ENCODE data around the gene PKN1.
"Not testable (repeated sequence)": the region's sequence is repeated elsewhere in the genome, so short reads cannot be mapped to it uniquely, and the experiment has no call there.

The PKN1 gene

GRCh38 chr19:14400951-14401431 is 32.1 kb upstream of the PKN1 start:
- Histone ChIP-seq H3K27ac (ENCODE audit: low read length) (no peak overlapping the region), H3K4me3 (ENCODE audit: low read depth in 1 of 2, low read length in 2 of 2) (no peak overlapping the region), H3K4me1 (ENCODE audit: control insufficient read depth in 1 of 2, insufficient read depth in 2 of 2, low read length in 2 of 2) (peaks cover 0 to 4% of the 10 kb centered on the region in 2 donors), H3K27me3 (ENCODE audit: low read depth, low read length) (no peaks in the 10 kb centered on the region), H3K36me3 (ENCODE audit: control insufficient read depth in 1 of 2, insufficient read depth in 2 of 2, low read length in 2 of 2) (peaks cover 7 to 36% of the 10 kb centered on the region in 2 donors), H3K9me3 (ENCODE audit: control insufficient read depth in 1 of 2, low read length in 2 of 2) (no peaks in the 10 kb centered on the region)

GRCh38 chr19:14401468-14402195 is 31.5 kb upstream of the PKN1 start:
- H3K4me1 ChIP-seq (ENCODE audit: control insufficient read depth in 1 of 2, insufficient read depth in 2 of 2, low read length in 2 of 2): peaks cover 0 to 9% of the 10 kb centered on the region in 2 donors
- no peak overlapping the region for H3K4me3 ChIP-seq (ENCODE audit: low read depth in 1 of 2, low read length in 2 of 2)
- no peak overlapping the region for H3K27ac ChIP-seq (ENCODE audit: low read length)
- H3K36me3 ChIP-seq (ENCODE audit: control insufficient read depth in 1 of 2, insufficient read depth in 2 of 2, low read length in 2 of 2): peaks cover 7 to 36% of the 10 kb centered on the region in 2 donors
- H3K27me3 ChIP-seq (ENCODE audit: low read depth, low read length): no peaks in the 10 kb centered on the region
- no peaks in the 10 kb centered on the region for H3K9me3 ChIP-seq (ENCODE audit: control insufficient read depth in 1 of 2, low read length in 2 of 2)

- no peaks in the 10 kb centered on the region for H3K27me3 ChIP-seq (ENCODE audit: low read depth, low read length)
- H3K4me1 ChIP-seq (ENCODE audit: control insufficient read depth in 1 of 2, insufficient read depth in 2 of 2, low read length in 2 of 2): peaks cover 0 to 9% of the 10 kb centered on the region in 2 donors
- peaks cover 8 to 38% of the 10 kb centered on the region in 2 donors for H3K36me3 ChIP-seq (ENCODE audit: control insufficient read depth in 1 of 2, insufficient read depth in 2 of 2, low read length in 2 of 2)
- H3K4me3 ChIP-seq (ENCODE audit: low read depth in 1 of 2, low read length in 2 of 2): no peak overlapping the region
- H3K9me3 ChIP-seq (ENCODE audit: control insufficient read depth in 1 of 2, low read length in 2 of 2): no peaks in the 10 kb centered on the region
- peak overlapping the region; percentile 16 for H3K27ac ChIP-seq (ENCODE audit: low read length)
These were observed 30.6 kb upstream of the PKN1 start for GRCh38 chr19:14402332-14403144.

- not testable (repeated sequence) for H3K27ac ChIP-seq (ENCODE audit: low read length); H3K4me3 ChIP-seq (ENCODE audit: low read depth in 1 of 2, low read length in 2 of 2); H3K27me3 ChIP-seq (ENCODE audit: low read depth, low read length); H3K9me3 ChIP-seq (ENCODE audit: control insufficient read depth in 1 of 2, low read length in 2 of 2); H3K4me1 ChIP-seq (ENCODE audit: control insufficient read depth in 1 of 2, insufficient read depth in 2 of 2, low read length in 2 of 2)
- peaks cover 16 to 41% of the 10 kb centered on the region in 2 donors for H3K36me3 ChIP-seq (ENCODE audit: control insufficient read depth in 1 of 2, insufficient read depth in 2 of 2, low read length in 2 of 2)
These were observed 29.8 kb upstream of the PKN1 start for GRCh38 chr19:14403145-14403930.

GRCh38 chr19:14404312-14404711 is 28.8 kb upstream of the PKN1 start:
- Histone ChIP-seq H3K27ac (ENCODE audit: low read length) (no peak overlapping the region), H3K27me3 (ENCODE audit: low read depth, low read length) (no peaks in the 10 kb centered on the region), H3K36me3 (ENCODE audit: control insufficient read depth in 1 of 2, insufficient read depth in 2 of 2, low read length in 2 of 2) (peaks cover 25 to 47% of the 10 kb centered on the region in 2 donors), H3K4me3 (ENCODE audit: low read depth in 1 of 2, low read length in 2 of 2) (no peak overlapping the region), H3K4me1 (ENCODE audit: control insufficient read depth in 1 of 2, insufficient read depth in 2 of 2, low read length in 2 of 2) (peaks cover 0 to 9% of the 10 kb centered on the region in 2 donors), H3K9me3 (ENCODE audit: control insufficient read depth in 1 of 2, low read length in 2 of 2) (no peaks in the 10 kb centered on the region)

- H3K27me3 ChIP-seq (ENCODE audit: low read depth, low read length): no peaks in the 10 kb centered on the region
- no peaks in the 10 kb centered on the region for H3K9me3 ChIP-seq (ENCODE audit: control insufficient read depth in 1 of 2, low read length in 2 of 2)
- H3K4me1 ChIP-seq (ENCODE audit: control insufficient read depth in 1 of 2, insufficient read depth in 2 of 2, low read length in 2 of 2): peaks cover 0 to 9% of the 10 kb centered on the region in 2 donors
- no peak overlapping the region for H3K27ac ChIP-seq (ENCODE audit: low read length)
- H3K36me3 ChIP-seq (ENCODE audit: control insufficient read depth in 1 of 2, insufficient read depth in 2 of 2, low read length in 2 of 2): peaks cover 33 to 57% of the 10 kb centered on the region in 2 donors
- peak overlapping the region in 1 of 2 donors; percentile 49 for H3K4me3 ChIP-seq (ENCODE audit: low read depth in 1 of 2, low read length in 2 of 2)
These were observed 27.7 kb upstream of the PKN1 start for GRCh38 chr19:14405380-14405757.

- H3K9me3 ChIP-seq (ENCODE audit: control insufficient read depth in 1 of 2, low read length in 2 of 2): no peaks in the 10 kb centered on the region
- H3K36me3 ChIP-seq (ENCODE audit: control insufficient read depth in 1 of 2, insufficient read depth in 2 of 2, low read length in 2 of 2): peaks cover 38 to 61% of the 10 kb centered on the region in 2 donors
- H3K4me3 ChIP-seq (ENCODE audit: low read depth in 1 of 2, low read length in 2 of 2): peak overlapping the region in 1 of 2 donors; percentile 49
- peaks cover 0 to 9% of the 10 kb centered on the region in 2 donors for H3K4me1 ChIP-seq (ENCODE audit: control insufficient read depth in 1 of 2, insufficient read depth in 2 of 2, low read length in 2 of 2)
- H3K27me3 ChIP-seq (ENCODE audit: low read depth, low read length): no peaks in the 10 kb centered on the region
- H3K27ac ChIP-seq (ENCODE audit: low read length): no peak overlapping the region
These were observed 27.1 kb upstream of the PKN1 start for GRCh38 chr19:14405758-14406644.

GRCh38 chr19:14406645-14407401 is 26.3 kb upstream of the PKN1 start:
- Histone ChIP-seq H3K36me3 (ENCODE audit: control insufficient read depth in 1 of 2, insufficient read depth in 2 of 2, low read length in 2 of 2) (peaks cover 40 to 61% of the 10 kb centered on the region in 2 donors), H3K27me3 (ENCODE audit: low read depth, low read length) (no peaks in the 10 kb centered on the region), H3K4me3 (ENCODE audit: low read depth in 1 of 2, low read length in 2 of 2) (peak overlapping the region in 1 of 2 donors; percentile 49), H3K27ac (ENCODE audit: low read length) (no peak overlapping the region), H3K4me1 (ENCODE audit: control insufficient read depth in 1 of 2, insufficient read depth in 2 of 2, low read length in 2 of 2) (peaks cover 0 to 9% of the 10 kb centered on the region in 2 donors), H3K9me3 (ENCODE audit: control insufficient read depth in 1 of 2, low read length in 2 of 2) (no peaks in the 10 kb centered on the region)

GRCh38 chr19:14407605-14408484 is 25.3 kb upstream of the PKN1 start:
- H3K36me3 ChIP-seq (ENCODE audit: control insufficient read depth in 1 of 2, insufficient read depth in 2 of 2, low read length in 2 of 2): peaks cover 50 to 69% of the 10 kb centered on the region in 2 donors
- no peak overlapping the region for H3K27ac ChIP-seq (ENCODE audit: low read length)
- peaks cover 0 to 9% of the 10 kb centered on the region in 2 donors for H3K4me1 ChIP-seq (ENCODE audit: control insufficient read depth in 1 of 2, insufficient read depth in 2 of 2, low read length in 2 of 2)
- no peaks in the 10 kb centered on the region for H3K9me3 ChIP-seq (ENCODE audit: control insufficient read depth in 1 of 2, low read length in 2 of 2)
- no peaks in the 10 kb centered on the region for H3K27me3 ChIP-seq (ENCODE audit: low read depth, low read length)
- H3K4me3 ChIP-seq (ENCODE audit: low read depth in 1 of 2, low read length in 2 of 2): no peak overlapping the region

All from muscle layer of duodenum (tissue), 2 donors.